H1 (cell line): ENCODE data around the gene TLNRD1.

Source experiments
- CTCF ChIP-seq, 3 experiments: IDR thresholded peaks; 1 replicate in 2 of 3; 2 replicates in 1 of 3; pipeline versions ENCODE4 v1.5.1 to v1.6.1; 2011; ENCODE audit warnings: low read length in 3 of 3, mild to moderate bottlenecking in 3 of 3, inconsistent platforms in 2 of 3, low read depth in 1 of 3, moderate library complexity in 1 of 3; ENCODE audit not compliant: insufficient read depth in 1 of 3; ENCODE audit errors: control extremely low read depth in 1 of 3
- EGR1 ChIP-seq: IDR thresholded peaks from 2 replicates; pipeline ENCODE4 v1.6.1; 2011; ENCODE audit warnings: low read depth, low read length, borderline replicate concordance
- MAX ChIP-seq: IDR thresholded peaks from 2 replicates; pipeline ENCODE4 v1.6.1; 2012; ENCODE audit warnings: inconsistent platforms
- POLR2A ChIP-seq, 2 experiments: IDR thresholded peaks; 1 replicate in 1 of 2; 2 replicates in 1 of 2; pipeline ENCODE4 v1.6.1; 2011; ENCODE audit warnings: low read depth in 2 of 2, low read length in 2 of 2, mild to moderate bottlenecking in 2 of 2; ENCODE audit errors: control extremely low read depth in 1 of 2
- RAD21 ChIP-seq, 2 experiments: IDR thresholded peaks in 1 of 2; conservative IDR thresholded peaks in 1 of 2; 2 replicates each; pipeline ENCODE4 v1.6.1; 2011; ENCODE audit warnings: low read depth in 2 of 2, low read length in 2 of 2, improper control_type of control experiment in 1 of 2, inconsistent platforms in 1 of 2, mild to moderate bottlenecking in 1 of 2, moderate library complexity in 1 of 2

DNA sequence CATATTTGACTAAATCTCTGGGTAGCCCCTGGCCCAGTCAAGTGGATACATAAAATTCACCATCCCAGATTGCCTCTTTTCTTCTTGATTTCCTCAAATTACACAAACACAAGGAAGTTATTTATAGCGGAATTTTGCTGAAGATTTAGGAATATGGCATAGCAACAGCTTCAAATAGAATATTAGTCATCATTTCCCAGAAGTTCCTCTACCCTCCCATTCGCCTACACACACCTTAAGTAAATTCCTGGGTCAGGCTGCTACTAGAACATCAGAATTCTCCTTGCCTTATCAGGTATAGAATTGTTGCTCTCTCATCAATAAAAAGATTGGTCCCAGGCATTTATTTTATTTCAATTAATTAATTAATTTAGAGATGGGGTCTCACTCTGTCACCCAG lies 42.7 kb upstream of the TLNRD1 start:
- TF ChIP-seq MAX: no peak
- TF ChIP-seq POLR2A (IDR thresholded peaks at IDR 0.05; ENCODE audit: control extremely low read depth in 1 of 2, low read depth in 2 of 2, low read length in 2 of 2): no peak
- TF ChIP-seq RAD21 (IDR thresholded peaks at IDR 0.05 in 1 of 2, conservative IDR thresholded peaks at IDR 0.05 in 1 of 2; ENCODE audit: low read depth in 2 of 2, low read length in 2 of 2): no peak
- TF ChIP-seq EGR1: no peak
- TF ChIP-seq CTCF (IDR thresholded peaks at IDR 0.05; ENCODE audit: control extremely low read depth in 1 of 3, insufficient read depth in 1 of 3, low read depth in 1 of 3, low read length in 3 of 3): no peak
